HCT116 (cell line): ENCODE results near the gene SGK1. TPM values are rescaled to one million over a fixed set of nuclear protein-coding genes. Genes with fewer than 3 reads are reported as not detected.

Experiments used
- ATAC-seq: fragments of 200-7000 bp; cut with Tn5 transposase; 2 replicates; pipeline ENCODE4 v1.9.1; 2020; ENCODE audit warnings: mild to moderate bottlenecking, moderate library complexity
- BruUV-seq: library from RNA; stranded (reverse); fragments of 400-500 nt; replicated peaks from 2 replicates; lab custom pipeline; 2021; lab: Mats Ljungman, UMichigan
- CTCF ChIA-PET: fragments of 300-600 bp; sonication (Branson Sonifier 250); formaldehyde crosslinking; loops from one replicate; lab custom pipeline; 2021; ENCODE audit warnings: antibody characterized with exemption; lab: Charles Lee
- POLR2A ChIA-PET: fragments of 300-600, 350-600 bp; sonication (Branson Sonifier 250); formaldehyde crosslinking; loops from one replicate; lab custom pipeline; 2021; ENCODE audit warnings: antibody characterized with exemption; lab: Charles Lee
- RAD21 ChIA-PET, 2 experiments: fragments of 300-600 bp; sonication (Branson Sonifier 250); formaldehyde crosslinking; loops; one replicate each; lab custom pipeline; 2023; ENCODE audit warnings: low total read pairs in 2 of 2; ENCODE audit not compliant: uncharacterized antibody in 2 of 2, unreplicated experiment in 2 of 2, low non-redundant PET in 1 of 2; lab: Charles Lee
- DNase-seq: peaks from one replicate; pipeline ENCODE4 v3.0.0-alpha.2; 2010; ENCODE audit warnings: low read depth, low spot score
- H2AFZ ChIP-seq: fragments of 200-600 bp; shearing (Covaris generic), sonication (generic); 2 replicates; pipeline ENCODE4 v1.6.1; 2017; ENCODE audit warnings: low read depth, mixed run types, mixed read lengths, antibody characterized with exemption, low read length; ENCODE audit not compliant: poor library complexity, severe bottlenecking
- H3K27ac ChIP-seq: 2 replicates; pipeline ENCODE4 v1.5.1; 2012; ENCODE audit warnings: low read depth, low read length
- H3K27me3 ChIP-seq: fragments of 200-600 bp; sonication (generic); 2 replicates; pipeline ENCODE4 v1.6.1; 2016; ENCODE audit warnings: mixed run types, low read length, mixed read lengths; ENCODE audit not compliant: insufficient read depth
- H3K36me3 ChIP-seq, 2 experiments: fragments of 200-500 bp in 1 of 2; fragments of 200-600 bp in 1 of 2; sonication (Bioruptor generic) in 1 of 2; sonication (generic) in 1 of 2; 2 replicates each; pipeline versions ENCODE4 v1.5.1 to v1.6.1; 2014 to 2016; ENCODE audit warnings: low read length in 2 of 2, inconsistent platforms in 1 of 2, mixed read lengths in 1 of 2, mixed run types in 1 of 2; ENCODE audit not compliant: insufficient read depth in 2 of 2, control insufficient read depth in 1 of 2
- H3K4me1 ChIP-seq, 2 experiments: fragments of 200-600 bp in 1 of 2; sonication (generic) in 1 of 2; 2 replicates each; pipeline versions ENCODE4 v1.5.1 to v1.6.1; 2012 to 2017; ENCODE audit warnings: low read length in 2 of 2, inconsistent platforms in 1 of 2, mild to moderate bottlenecking in 1 of 2, mixed read lengths in 1 of 2, mixed run types in 1 of 2, moderate library complexity in 1 of 2; ENCODE audit not compliant: insufficient read depth in 2 of 2, control insufficient read depth in 1 of 2
- H3K4me2 ChIP-seq: fragments of 200-600 bp; sonication (generic); 2 replicates; pipeline ENCODE4 v1.6.1; 2017; ENCODE audit warnings: mixed run types, low read length, mixed read lengths
- H3K4me3 ChIP-seq, 2 experiments: fragments of 200-600 bp in 1 of 2; sonication (generic) in 1 of 2; replicated peaks in 1 of 2; 2 replicates each; pipeline ENCODE4 v1.5.1; 2011 to 2016; ENCODE audit warnings: low read length in 2 of 2, control low read depth in 1 of 2, low read depth in 1 of 2, mild to moderate bottlenecking in 1 of 2, mixed read lengths in 1 of 2, mixed run types in 1 of 2
- H3K79me2 ChIP-seq: fragments of 200-600 bp; sonication (generic); 2 replicates; pipeline ENCODE4 v1.6.1; 2017; ENCODE audit warnings: mild to moderate bottlenecking, mixed run types, low read length, moderate library complexity, mixed read lengths; ENCODE audit not compliant: insufficient read depth
- H3K9ac ChIP-seq: fragments of 200-600 bp; sonication (generic); 2 replicates; pipeline ENCODE4 v1.6.1; 2016; ENCODE audit warnings: low read length, mixed read lengths
- H3K9me2 ChIP-seq: fragments of 200-600 bp; sonication (generic), shearing (Covaris generic); 2 replicates; pipeline ENCODE4 v1.6.1; 2017; ENCODE audit warnings: mixed run types, mild to moderate bottlenecking, moderate library complexity; ENCODE audit not compliant: insufficient read depth
- H3K9me3 ChIP-seq, 2 experiments: fragments of 200-500 bp in 1 of 2; fragments of 200-600 bp in 1 of 2; sonication (Bioruptor generic) in 1 of 2; sonication (generic) in 1 of 2; 2 replicates each; pipeline ENCODE4 v1.6.1; 2014 to 2017; ENCODE audit warnings: low read length in 2 of 2, mixed read lengths in 2 of 2, inconsistent platforms in 1 of 2, low read depth in 1 of 2, mild to moderate bottlenecking in 1 of 2, mixed run types in 1 of 2, moderate library complexity in 1 of 2; ENCODE audit not compliant: control insufficient read depth in 1 of 2, insufficient read depth in 1 of 2
- H4K20me1 ChIP-seq: fragments of 200-600 bp; sonication (generic), shearing (Covaris generic); 2 replicates; pipeline ENCODE4 v1.6.1; 2017; ENCODE audit warnings: mixed run types, mild to moderate bottlenecking, moderate library complexity; ENCODE audit not compliant: insufficient read depth
- CBX3 ChIP-seq: IDR thresholded peaks from 2 replicates; pipeline ENCODE4 v1.6.1; 2012; ENCODE audit warnings: low read depth
- CTCF ChIP-seq, 3 experiments: fragments of 200-600 bp in 1 of 3; sonication (generic) in 1 of 3; IDR thresholded peaks in 2 of 3; conservative IDR thresholded peaks in 1 of 3; 2 replicates each; pipeline ENCODE4 v1.5.1; 2012 to 2017; ENCODE audit warnings: low read depth in 2 of 3, low read length in 2 of 3, antibody characterized with exemption in 1 of 3, borderline replicate concordance in 1 of 3, control low read depth in 1 of 3, mild to moderate bottlenecking in 1 of 3, mixed read lengths in 1 of 3, mixed run types in 1 of 3, moderate library complexity in 1 of 3; ENCODE audit not compliant: insufficient read depth in 1 of 3
- EGR1 ChIP-seq: IDR thresholded peaks from 2 replicates; pipeline ENCODE4 v1.6.1; 2012; ENCODE audit warnings: low read depth
- EZH2phosphoT487 ChIP-seq: fragments of 200-600 bp; IDR thresholded peaks from 2 replicates; pipeline ENCODE4 v1.6.1; 2018; ENCODE audit warnings: antibody characterized with exemption, borderline replicate concordance
- FOSL1 ChIP-seq: IDR thresholded peaks from 2 replicates; pipeline ENCODE4 v1.6.1; 2012; ENCODE audit warnings: low read depth
- POLR2A ChIP-seq: IDR thresholded peaks from 2 replicates; pipeline ENCODE4 v1.7.0; 2011; ENCODE audit warnings: borderline replicate concordance; ENCODE audit not compliant: insufficient read depth, insufficient read length; ENCODE audit errors: extremely low read depth
- POLR2AphosphoS5 ChIP-seq: IDR thresholded peaks from 2 replicates; pipeline ENCODE4 v1.6.1; 2011; ENCODE audit warnings: mild to moderate bottlenecking, low read depth, low read length, moderate library complexity
- RAD21 ChIP-seq: IDR thresholded peaks from 2 replicates; pipeline ENCODE4 v1.6.1; 2012; ENCODE audit warnings: low read depth, mild to moderate bottlenecking
- SIN3A ChIP-seq: IDR thresholded peaks from 2 replicates; pipeline ENCODE4 v1.6.1; 2012; ENCODE audit warnings: low read depth
- SP1 ChIP-seq: IDR thresholded peaks from 2 replicates; pipeline ENCODE4 v1.6.1; 2012; ENCODE audit warnings: low read depth
- SRF ChIP-seq: IDR thresholded peaks from 2 replicates; pipeline ENCODE4 v1.6.1; 2012; ENCODE audit warnings: low read depth
- TCF7L2 ChIP-seq: IDR thresholded peaks from 2 replicates; pipeline ENCODE4 v1.7.0; 2011; ENCODE audit warnings: borderline replicate concordance, inconsistent platforms; ENCODE audit not compliant: insufficient read depth, insufficient read length; ENCODE audit errors: extremely low read depth
- YY1 ChIP-seq: IDR thresholded peaks from 2 replicates; pipeline ENCODE4 v1.6.1; 2011; ENCODE audit warnings: low read length, low read depth, moderate library complexity, mild to moderate bottlenecking; ENCODE audit not compliant: insufficient replicate concordance; ENCODE audit errors: extremely low read depth
- ZFX ChIP-seq: fragments of 450-650 bp; IDR thresholded peaks from 2 replicates; pipeline ENCODE4 v1.6.1; 2017
- intact Hi-C: fragments of 100-400 bp; cut with micrococcal nuclease; formaldehyde crosslinking; loops from 2 replicates; pipeline ENCODE4 v1.10.0; 2022
- total RNA-seq: library from RNA; stranded (reverse); gene quantifications from one replicate; pipeline ENCODE4 v1.2.1, GENCODE V29; 2021; ENCODE audit not compliant: unreplicated experiment
- TF ChIP-seq, protein P1 (sequence below): IDR thresholded peaks from 2 replicates; pipeline ENCODE4 v1.6.1; 2011; ENCODE audit warnings: mild to moderate bottlenecking, low read length, moderate library complexity; ENCODE audit not compliant: insufficient replicate concordance; ENCODE audit errors: extremely low read depth
- TF ChIP-seq, protein P2 (sequence below): IDR thresholded peaks from 2 replicates; pipeline ENCODE4 v1.6.1; 2012
- TF ChIP-seq, protein P3 (sequence below): IDR thresholded peaks from 2 replicates; pipeline ENCODE4 v1.6.1; 2012; ENCODE audit warnings: low read depth
- TF ChIP-seq, protein P4 (sequence below): IDR thresholded peaks from 2 replicates; pipeline ENCODE4 v1.6.1; 2012

SGK1 gene
- total RNA-seq, 1 experiment from 2014 or later: 4.5 TPM

DNA sequence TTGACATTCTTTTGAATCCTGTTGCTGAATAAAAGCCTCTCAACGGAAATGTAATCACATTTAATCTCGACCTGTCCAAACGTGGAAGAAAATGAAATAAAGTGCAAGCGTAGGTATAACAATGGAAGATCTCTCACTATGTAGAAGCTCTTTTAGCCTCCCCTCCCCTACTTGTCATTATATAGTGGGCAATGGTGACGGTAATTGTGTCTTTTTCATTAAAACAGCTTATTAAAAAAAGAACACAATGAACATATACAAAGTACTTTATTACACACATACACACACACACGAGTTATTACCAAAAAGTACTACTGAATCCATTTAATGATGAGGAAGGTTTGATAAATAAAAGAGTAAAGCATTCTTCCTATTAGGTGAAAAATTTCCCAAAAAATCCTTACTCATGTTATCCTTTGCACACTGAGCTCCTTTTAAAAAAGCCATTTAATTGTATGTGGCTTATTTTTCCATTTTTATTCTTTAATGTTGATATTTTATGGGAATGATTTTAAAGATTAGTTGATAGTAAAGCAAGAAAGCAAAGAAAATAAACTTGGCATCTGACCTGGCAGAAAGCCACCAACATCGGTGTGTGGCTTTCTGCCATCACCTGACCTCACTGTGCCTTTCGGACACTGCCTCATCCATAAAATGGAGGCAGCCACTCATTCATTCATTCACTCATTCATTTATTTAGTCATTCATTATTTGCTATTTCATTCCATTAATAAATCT, 493 bp upstream of the SGK1 start:
- intact Hi-C loops: no loop called here
- ChIA-PET POLR2A (no interaction called here), RAD21 (no interaction called here), CTCF (no interaction called here)
- H3K36me3 ChIP-seq: no peaks in the 10 kb centered on the region
- no peaks in the 10 kb centered on the region for H3K4me1 ChIP-seq
- no peak overlapping the region for H3K27ac ChIP-seq
- no peak for ATAC-seq
- H3K27me3 ChIP-seq: peaks cover 3% of the 10 kb centered on the region; the same call in 1 of the 2 replicates
- H4K20me1 ChIP-seq: no peaks in the 10 kb centered on the region
- H3K9ac ChIP-seq: no peak overlapping the region
- BruUV-seq: no TSS peak
- no peaks in the 10 kb centered on the region for H3K9me2 ChIP-seq
- H3K4me2 ChIP-seq: peak overlapping the region; percentile 59
- H3K9me3 ChIP-seq: no peaks in the 10 kb centered on the region
- H3K79me2 ChIP-seq: no peaks in the 10 kb centered on the region
- TF ChIP-seq EGR1 (no peak), SP1 (no peak), RAD21 (no peak), CBX3 (no peak), YY1 (no peak), POLR2AphosphoS5 (no peak), SIN3A (no peak), SRF (no peak), FOSL1 (no peak), TCF7L2 (no peak), EZH2phosphoT487 (no peak), ZFX (no peak), CTCF (IDR thresholded peaks at IDR 0.05 in 2 of 3, conservative IDR thresholded peaks at IDR 0.05 in 1 of 3; ENCODE audit: borderline replicate concordance in 1 of 3, insufficient read depth in 1 of 3, low read depth in 2 of 3, low read length in 2 of 3) (no peak), POLR2A (no peak)
- TF ChIP-seq, protein P1, sequence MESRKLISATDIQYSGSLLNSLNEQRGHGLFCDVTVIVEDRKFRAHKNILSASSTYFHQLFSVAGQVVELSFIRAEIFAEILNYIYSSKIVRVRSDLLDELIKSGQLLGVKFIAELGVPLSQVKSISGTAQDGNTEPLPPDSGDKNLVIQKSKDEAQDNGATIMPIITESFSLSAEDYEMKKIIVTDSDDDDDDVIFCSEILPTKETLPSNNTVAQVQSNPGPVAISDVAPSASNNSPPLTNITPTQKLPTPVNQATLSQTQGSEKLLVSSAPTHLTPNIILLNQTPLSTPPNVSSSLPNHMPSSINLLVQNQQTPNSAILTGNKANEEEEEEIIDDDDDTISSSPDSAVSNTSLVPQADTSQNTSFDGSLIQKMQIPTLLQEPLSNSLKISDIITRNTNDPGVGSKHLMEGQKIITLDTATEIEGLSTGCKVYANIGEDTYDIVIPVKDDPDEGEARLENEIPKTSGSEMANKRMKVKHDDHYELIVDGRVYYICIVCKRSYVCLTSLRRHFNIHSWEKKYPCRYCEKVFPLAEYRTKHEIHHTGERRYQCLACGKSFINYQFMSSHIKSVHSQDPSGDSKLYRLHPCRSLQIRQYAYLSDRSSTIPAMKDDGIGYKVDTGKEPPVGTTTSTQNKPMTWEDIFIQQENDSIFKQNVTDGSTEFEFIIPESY: no peak
- TF ChIP-seq, protein P2, sequence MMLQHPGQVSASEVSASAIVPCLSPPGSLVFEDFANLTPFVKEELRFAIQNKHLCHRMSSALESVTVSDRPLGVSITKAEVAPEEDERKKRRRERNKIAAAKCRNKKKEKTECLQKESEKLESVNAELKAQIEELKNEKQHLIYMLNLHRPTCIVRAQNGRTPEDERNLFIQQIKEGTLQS: no peak
- TF ChIP-seq, protein P3, sequence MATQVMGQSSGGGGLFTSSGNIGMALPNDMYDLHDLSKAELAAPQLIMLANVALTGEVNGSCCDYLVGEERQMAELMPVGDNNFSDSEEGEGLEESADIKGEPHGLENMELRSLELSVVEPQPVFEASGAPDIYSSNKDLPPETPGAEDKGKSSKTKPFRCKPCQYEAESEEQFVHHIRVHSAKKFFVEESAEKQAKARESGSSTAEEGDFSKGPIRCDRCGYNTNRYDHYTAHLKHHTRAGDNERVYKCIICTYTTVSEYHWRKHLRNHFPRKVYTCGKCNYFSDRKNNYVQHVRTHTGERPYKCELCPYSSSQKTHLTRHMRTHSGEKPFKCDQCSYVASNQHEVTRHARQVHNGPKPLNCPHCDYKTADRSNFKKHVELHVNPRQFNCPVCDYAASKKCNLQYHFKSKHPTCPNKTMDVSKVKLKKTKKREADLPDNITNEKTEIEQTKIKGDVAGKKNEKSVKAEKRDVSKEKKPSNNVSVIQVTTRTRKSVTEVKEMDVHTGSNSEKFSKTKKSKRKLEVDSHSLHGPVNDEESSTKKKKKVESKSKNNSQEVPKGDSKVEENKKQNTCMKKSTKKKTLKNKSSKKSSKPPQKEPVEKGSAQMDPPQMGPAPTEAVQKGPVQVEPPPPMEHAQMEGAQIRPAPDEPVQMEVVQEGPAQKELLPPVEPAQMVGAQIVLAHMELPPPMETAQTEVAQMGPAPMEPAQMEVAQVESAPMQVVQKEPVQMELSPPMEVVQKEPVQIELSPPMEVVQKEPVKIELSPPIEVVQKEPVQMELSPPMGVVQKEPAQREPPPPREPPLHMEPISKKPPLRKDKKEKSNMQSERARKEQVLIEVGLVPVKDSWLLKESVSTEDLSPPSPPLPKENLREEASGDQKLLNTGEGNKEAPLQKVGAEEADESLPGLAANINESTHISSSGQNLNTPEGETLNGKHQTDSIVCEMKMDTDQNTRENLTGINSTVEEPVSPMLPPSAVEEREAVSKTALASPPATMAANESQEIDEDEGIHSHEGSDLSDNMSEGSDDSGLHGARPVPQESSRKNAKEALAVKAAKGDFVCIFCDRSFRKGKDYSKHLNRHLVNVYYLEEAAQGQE: no peak
- TF ChIP-seq, protein P4, sequence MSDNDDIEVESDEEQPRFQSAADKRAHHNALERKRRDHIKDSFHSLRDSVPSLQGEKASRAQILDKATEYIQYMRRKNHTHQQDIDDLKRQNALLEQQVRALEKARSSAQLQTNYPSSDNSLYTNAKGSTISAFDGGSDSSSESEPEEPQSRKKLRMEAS: no peak
- no peak for DNase-seq
- H3K4me3 ChIP-seq: peak overlapping the region in 1 of 2 experiments; percentile 38; a peak in 1 of 4 replicates
- no peak overlapping the region for H2AFZ ChIP-seq
